ENCODE results near the gene OR2B2. TPM values are rescaled to one million over a fixed set of nuclear protein-coding genes. Genes with fewer than 3 reads are reported as not detected.
A peak's percentile ranks its signal among the peaks of the same experiment; 100 is the strongest.

Gene OR2B2
- total RNA-seq, 1 donor from 2014 or later = not detected

- no peak overlapping the region for H3K4me3 Mint-ChIP-seq (ENCODE audit: unreplicated experiment)
- no peaks in the 10 kb centered on the region for H3K9me3 Mint-ChIP-seq (ENCODE audit: unreplicated experiment)
- no peaks in the 10 kb centered on the region for H3K4me1 Mint-ChIP-seq (ENCODE audit: unreplicated experiment)
- no peak for DNase-seq (ENCODE audit: extremely low spot score, unreplicated experiment)
- TF ChIP-seq CTCF (IDR thresholded peaks at IDR 0.05) = no peak
- H3K36me3 Mint-ChIP-seq (ENCODE audit: unreplicated experiment) = no peaks in the 10 kb centered on the region
- H3K27me3 Mint-ChIP-seq (ENCODE audit: unreplicated experiment) = no peaks in the 10 kb centered on the region
- H3K27ac Mint-ChIP-seq (ENCODE audit: unreplicated experiment) = no peak overlapping the region
These were observed 29.6 kb downstream of the OR2B2 start for GRCh38 chr6:27882624-27883023.

GRCh38 chr6:27879837-27880236, 32.4 kb downstream of the OR2B2 start:
- no peaks in the 10 kb centered on the region for H3K9me3 Mint-ChIP-seq (ENCODE audit: unreplicated experiment)
- no peak for DNase-seq (ENCODE audit: extremely low spot score, unreplicated experiment)
- no peak for TF ChIP-seq CTCF (IDR thresholded peaks at IDR 0.05)
- H3K27me3 Mint-ChIP-seq (ENCODE audit: unreplicated experiment) = no peaks in the 10 kb centered on the region
- no peaks in the 10 kb centered on the region for H3K4me1 Mint-ChIP-seq (ENCODE audit: unreplicated experiment)
- no peak overlapping the region for H3K27ac Mint-ChIP-seq (ENCODE audit: unreplicated experiment)
- H3K36me3 Mint-ChIP-seq (ENCODE audit: unreplicated experiment) = no peaks in the 10 kb centered on the region
- no peak overlapping the region for H3K4me3 Mint-ChIP-seq (ENCODE audit: unreplicated experiment)

- H3K27ac Mint-ChIP-seq (ENCODE audit: unreplicated experiment) = peak overlapping the region; percentile 92
These were observed 38.2 kb downstream of the OR2B2 start for GRCh38 chr6:27874016-27874415.

GRCh38 chr6:27873021-27873940, 38.9 kb downstream of the OR2B2 start:
- DNase-seq (ENCODE audit: extremely low spot score, unreplicated experiment) = no peak
- H3K36me3 Mint-ChIP-seq (ENCODE audit: unreplicated experiment) = no peaks in the 10 kb centered on the region
- peak overlapping the region; percentile 85 for H3K4me3 Mint-ChIP-seq (ENCODE audit: unreplicated experiment)
- peak overlapping the region; percentile 92 for H3K27ac Mint-ChIP-seq (ENCODE audit: unreplicated experiment)
- no peak for TF ChIP-seq CTCF (IDR thresholded peaks at IDR 0.05)
- no peaks in the 10 kb centered on the region for H3K9me3 Mint-ChIP-seq (ENCODE audit: unreplicated experiment)
- H3K27me3 Mint-ChIP-seq (ENCODE audit: unreplicated experiment) = no peaks in the 10 kb centered on the region
- H3K4me1 Mint-ChIP-seq (ENCODE audit: unreplicated experiment) = peaks cover 10% of the 10 kb centered on the region

More at GRCh38 chr6:27874016-27874415, 38.2 kb downstream of the OR2B2 start:
- TF ChIP-seq CTCF (IDR thresholded peaks at IDR 0.05) = no peak
- no peak overlapping the region for H3K4me3 Mint-ChIP-seq (ENCODE audit: unreplicated experiment)
- H3K4me1 Mint-ChIP-seq (ENCODE audit: unreplicated experiment) = peaks cover 10% of the 10 kb centered on the region
- H3K36me3 Mint-ChIP-seq (ENCODE audit: unreplicated experiment) = no peaks in the 10 kb centered on the region
- no peak for DNase-seq (ENCODE audit: extremely low spot score, unreplicated experiment)
- H3K27me3 Mint-ChIP-seq (ENCODE audit: unreplicated experiment) = no peaks in the 10 kb centered on the region
- no peaks in the 10 kb centered on the region for H3K9me3 Mint-ChIP-seq (ENCODE audit: unreplicated experiment)

GRCh38 chr6:27872642-27873020, 39.6 kb downstream of the OR2B2 start:
- Mint-ChIP-seq H3K4me3 (ENCODE audit: unreplicated experiment) (peak overlapping the region; percentile 85), H3K9me3 (ENCODE audit: unreplicated experiment) (no peaks in the 10 kb centered on the region), H3K27me3 (ENCODE audit: unreplicated experiment) (no peaks in the 10 kb centered on the region), H3K36me3 (ENCODE audit: unreplicated experiment) (no peaks in the 10 kb centered on the region), H3K27ac (ENCODE audit: unreplicated experiment) (peak overlapping the region; percentile 92), H3K4me1 (ENCODE audit: unreplicated experiment) (peaks cover 12% of the 10 kb centered on the region)
- no peak for DNase-seq (ENCODE audit: extremely low spot score, unreplicated experiment)
- TF ChIP-seq CTCF (IDR thresholded peaks at IDR 0.05) = no peak
